ENCODE results near the gene FAM118A.

- TF ChIP-seq, protein P1, sequence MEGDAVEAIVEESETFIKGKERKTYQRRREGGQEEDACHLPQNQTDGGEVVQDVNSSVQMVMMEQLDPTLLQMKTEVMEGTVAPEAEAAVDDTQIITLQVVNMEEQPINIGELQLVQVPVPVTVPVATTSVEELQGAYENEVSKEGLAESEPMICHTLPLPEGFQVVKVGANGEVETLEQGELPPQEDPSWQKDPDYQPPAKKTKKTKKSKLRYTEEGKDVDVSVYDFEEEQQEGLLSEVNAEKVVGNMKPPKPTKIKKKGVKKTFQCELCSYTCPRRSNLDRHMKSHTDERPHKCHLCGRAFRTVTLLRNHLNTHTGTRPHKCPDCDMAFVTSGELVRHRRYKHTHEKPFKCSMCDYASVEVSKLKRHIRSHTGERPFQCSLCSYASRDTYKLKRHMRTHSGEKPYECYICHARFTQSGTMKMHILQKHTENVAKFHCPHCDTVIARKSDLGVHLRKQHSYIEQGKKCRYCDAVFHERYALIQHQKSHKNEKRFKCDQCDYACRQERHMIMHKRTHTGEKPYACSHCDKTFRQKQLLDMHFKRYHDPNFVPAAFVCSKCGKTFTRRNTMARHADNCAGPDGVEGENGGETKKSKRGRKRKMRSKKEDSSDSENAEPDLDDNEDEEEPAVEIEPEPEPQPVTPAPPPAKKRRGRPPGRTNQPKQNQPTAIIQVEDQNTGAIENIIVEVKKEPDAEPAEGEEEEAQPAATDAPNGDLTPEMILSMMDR (IDR thresholded peaks at IDR 0.05), result no peak
- TF ChIP-seq ZNF281 (CRISPR knock-in tag; IDR thresholded peaks at IDR 0.05) (no peak), ATF2 (CRISPR knock-in tag; IDR thresholded peaks at IDR 0.05; ENCODE audit: borderline replicate concordance, low read depth) (no peak)
- TF ChIP-seq, protein P2, sequence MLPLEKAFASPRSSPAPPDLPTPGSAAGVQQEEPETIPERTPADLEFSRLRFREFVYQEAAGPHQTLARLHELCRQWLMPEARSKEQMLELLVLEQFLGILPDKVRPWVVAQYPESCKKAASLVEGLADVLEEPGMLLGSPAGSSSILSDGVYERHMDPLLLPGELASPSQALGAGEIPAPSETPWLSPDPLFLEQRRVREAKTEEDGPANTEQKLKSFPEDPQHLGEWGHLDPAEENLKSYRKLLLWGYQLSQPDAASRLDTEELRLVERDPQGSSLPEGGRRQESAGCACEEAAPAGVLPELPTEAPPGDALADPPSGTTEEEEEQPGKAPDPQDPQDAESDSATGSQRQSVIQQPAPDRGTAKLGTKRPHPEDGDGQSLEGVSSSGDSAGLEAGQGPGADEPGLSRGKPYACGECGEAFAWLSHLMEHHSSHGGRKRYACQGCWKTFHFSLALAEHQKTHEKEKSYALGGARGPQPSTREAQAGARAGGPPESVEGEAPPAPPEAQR (CRISPR knock-in tag; IDR thresholded peaks at IDR 0.05), result no peak
Observed at GRCh38 chr22:45330548-45330947, 20.8 kb downstream of the FAM118A start.

Measured in WTC11 (cell line).